BLaER1 treated with 17β-estradiol and CSF1 and Interleukin-3, amounts not matched to agents 10 nM and 100 nM (cell line): ENCODE measurements around the gene EIF3K.

Experiments
- H3K27ac ChIP-seq, 11 experiments: shearing (Covaris generic); formaldehyde crosslinking; 2 replicates each; pipeline ENCODE4 v1.8.1; 2022
- H3K27me3 ChIP-seq, 11 experiments: shearing (Covaris generic); formaldehyde crosslinking; 2 replicates each; pipeline ENCODE4 v1.8.1; 2022
- H3K36me3 ChIP-seq, 11 experiments: shearing (Covaris generic); formaldehyde crosslinking; 2 replicates each; pipeline ENCODE4 v1.8.1; 2022
- H3K4me1 ChIP-seq, 10 experiments: shearing (Covaris generic); formaldehyde crosslinking; 2 replicates each; pipeline ENCODE4 v1.8.1; 2022
- H3K4me2 ChIP-seq, 11 experiments: shearing (Covaris generic); formaldehyde crosslinking; 2 replicates each; pipeline ENCODE4 v1.8.1; 2022
- H3K4me3 ChIP-seq, 10 experiments: shearing (Covaris generic); formaldehyde crosslinking; 2 replicates each; pipeline ENCODE4 v1.8.1; 2022
- H3K9ac ChIP-seq, 11 experiments: shearing (Covaris generic); formaldehyde crosslinking; 2 replicates each; pipeline ENCODE4 v1.8.1; 2022
- H3K9me3 ChIP-seq, 11 experiments: shearing (Covaris generic); formaldehyde crosslinking; replicated peaks in 1 of 11; 2 replicates each; pipeline ENCODE4 v1.8.1; 2022
- H4K20me1 ChIP-seq, 11 experiments: shearing (Covaris generic); formaldehyde crosslinking; 2 replicates each; pipeline ENCODE4 v1.8.1; 2022
- Cebpa-rat ChIP-seq, 11 experiments: shearing (Covaris generic); IDR thresholded peaks; 2 replicates each; pipeline ENCODE4 v1.8.1; 2022

EIF3K gene

GRCh38 chr19:38678891-38679494 lies 60.0 kb downstream of the EIF3K start:
- no peak overlapping the region for H3K4me3 ChIP-seq
- peaks cover 40 to 96% (median 64%) of the 10 kb centered on the region in 11 experiments; a peak in 21 of 22 replicates for H4K20me1 ChIP-seq
- TF ChIP-seq Cebpa-rat (IDR thresholded peaks at IDR 0.05) = no peak
- no peaks in the 10 kb centered on the region for H3K9me3 ChIP-seq
- H3K9ac ChIP-seq = peak overlapping the region in 1 of 11 experiments; percentile 41; a peak in 2 of 22 replicates
- H3K36me3 ChIP-seq = peaks cover 6 to 55% (median 31%) of the 10 kb centered on the region in 11 experiments; a peak in 15 of 22 replicates
- peak overlapping the region in 8 of 11 experiments; percentile 3 to 52 (median 28); a peak in 7 of 22 replicates for H3K27ac ChIP-seq
- no peaks in the 10 kb centered on the region for H3K27me3 ChIP-seq
- H3K4me2 ChIP-seq = peak overlapping the region; percentile 20 to 99 (median 85); a peak in 15 of 22 replicates
- peaks cover 87 to 100% (median 98%) of the 10 kb centered on the region in 10 experiments for H3K4me1 ChIP-seq

DNA sequence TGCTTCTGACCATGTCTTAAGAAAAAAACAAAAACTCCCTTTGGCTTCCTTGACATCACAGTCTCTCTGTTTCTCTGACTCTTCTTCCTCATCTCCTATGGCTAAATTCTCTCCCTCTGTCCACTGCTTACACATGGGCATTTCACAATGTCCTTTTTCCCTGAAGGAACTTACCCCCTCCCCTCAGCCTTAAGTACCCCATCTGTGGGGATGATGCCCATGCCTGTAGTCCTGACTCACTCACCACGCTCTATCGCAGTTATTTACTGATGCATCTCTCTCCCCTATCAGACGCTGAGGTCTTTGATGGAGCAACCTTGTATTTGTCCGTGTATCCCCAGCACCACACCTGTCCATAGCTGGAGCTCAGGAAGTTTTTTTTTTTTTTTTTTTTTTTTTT lies 60.9 kb downstream of the EIF3K start:
- H3K4me1 ChIP-seq = peaks cover 87 to 100% (median 98%) of the 10 kb centered on the region in 10 experiments
- no peaks in the 10 kb centered on the region for H3K9me3 ChIP-seq
- no peaks in the 10 kb centered on the region for H3K27me3 ChIP-seq
- H4K20me1 ChIP-seq = peaks cover 34 to 92% (median 56%) of the 10 kb centered on the region in 11 experiments; a peak in 21 of 22 replicates
- H3K36me3 ChIP-seq = peaks cover 6 to 55% (median 31%) of the 10 kb centered on the region in 11 experiments; a peak in 15 of 22 replicates
- peak overlapping the region in 8 of 11 experiments; percentile 2 to 52 (median 28); a peak in 7 of 22 replicates for H3K27ac ChIP-seq
- H3K9ac ChIP-seq = peak overlapping the region in 2 of 11 experiments; percentile 10 to 41; a peak in 3 of 22 replicates
- H3K4me3 ChIP-seq = no peak overlapping the region
- no peak for TF ChIP-seq Cebpa-rat (IDR thresholded peaks at IDR 0.05)
- peak overlapping the region; percentile 20 to 99 (median 85); a peak in 20 of 22 replicates for H3K4me2 ChIP-seq

GRCh38 chr19:38682195-38682867 lies 63.3 kb downstream of the EIF3K start:
- Histone ChIP-seq H3K27ac (peak overlapping the region in 10 of 11 experiments; percentile 83 to 96 (median 90); a peak in 20 of 22 replicates), H4K20me1 (peaks cover 15 to 91% (median 31%) of the 10 kb centered on the region in 11 experiments; a peak in 20 of 22 replicates), H3K4me3 (0 out of 20 replicates have a peak overlapping the region, but pooled peaks of 1 of the 10 experiments have one; percentile 12), H3K27me3 (no peaks in the 10 kb centered on the region), H3K4me1 (peaks cover 90 to 100% (median 98%) of the 10 kb centered on the region in 10 experiments), H3K36me3 (peaks cover 2 to 45% (median 23%) of the 10 kb centered on the region in 11 experiments; a peak in 14 of 22 replicates), H3K9ac (peak overlapping the region in 9 of 11 experiments; percentile 70 to 84 (median 79); a peak in 13 of 22 replicates), H3K9me3 (no peaks in the 10 kb centered on the region), H3K4me2 (peak overlapping the region; percentile 79 to 99 (median 96))
- no peak for TF ChIP-seq Cebpa-rat (IDR thresholded peaks at IDR 0.05)

DNA sequence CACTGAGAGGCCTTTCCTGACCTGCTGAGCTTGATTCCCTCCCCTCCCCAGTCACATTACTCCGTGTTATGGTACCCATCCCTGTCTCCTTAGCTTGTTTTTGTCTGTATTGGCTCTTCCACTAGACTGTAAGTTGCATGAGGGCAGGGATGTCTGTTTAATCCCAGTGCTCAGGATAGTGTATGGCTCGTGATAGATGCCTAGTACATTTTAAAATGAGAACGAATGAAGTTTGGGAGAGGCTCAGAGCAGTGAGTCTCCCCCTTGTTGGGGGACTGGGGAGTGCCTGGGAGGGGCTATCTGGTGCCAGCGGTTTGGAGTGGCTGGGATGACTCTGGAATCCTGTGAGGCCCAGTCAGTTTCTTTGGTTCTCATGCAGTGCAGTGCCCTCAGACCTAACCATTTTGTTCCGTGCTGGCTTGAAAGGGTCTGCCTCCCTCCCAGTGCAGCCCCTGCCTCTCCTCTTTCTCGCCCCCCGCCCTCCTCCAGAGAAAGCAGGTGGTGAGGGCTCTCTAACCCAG lies 63.9 kb downstream of the EIF3K start:
- H4K20me1 ChIP-seq = peaks cover 11 to 85% (median 25%) of the 10 kb centered on the region in 11 experiments; a peak in 20 of 22 replicates
- peak overlapping the region in 2 of 10 experiments; percentile 1 to 12; a peak in 2 of 20 replicates for H3K4me3 ChIP-seq
- H3K36me3 ChIP-seq = peaks cover 0 to 39% (median 19%) of the 10 kb centered on the region in 11 experiments; a peak in 12 of 22 replicates
- TF ChIP-seq Cebpa-rat (IDR thresholded peaks at IDR 0.05) = no peak
- H3K9me3 ChIP-seq = no peaks in the 10 kb centered on the region
- H3K27ac ChIP-seq = peak overlapping the region; percentile 63 to 96 (median 90); a peak in 21 of 22 replicates
- H3K9ac ChIP-seq = peak overlapping the region in 10 of 11 experiments; percentile 63 to 84 (median 78); a peak in 19 of 22 replicates
- no peaks in the 10 kb centered on the region for H3K27me3 ChIP-seq
- H3K4me2 ChIP-seq = peak overlapping the region; percentile 79 to 99 (median 96)
- peaks cover 94 to 100% (median 98%) of the 10 kb centered on the region in 10 experiments for H3K4me1 ChIP-seq

DNA sequence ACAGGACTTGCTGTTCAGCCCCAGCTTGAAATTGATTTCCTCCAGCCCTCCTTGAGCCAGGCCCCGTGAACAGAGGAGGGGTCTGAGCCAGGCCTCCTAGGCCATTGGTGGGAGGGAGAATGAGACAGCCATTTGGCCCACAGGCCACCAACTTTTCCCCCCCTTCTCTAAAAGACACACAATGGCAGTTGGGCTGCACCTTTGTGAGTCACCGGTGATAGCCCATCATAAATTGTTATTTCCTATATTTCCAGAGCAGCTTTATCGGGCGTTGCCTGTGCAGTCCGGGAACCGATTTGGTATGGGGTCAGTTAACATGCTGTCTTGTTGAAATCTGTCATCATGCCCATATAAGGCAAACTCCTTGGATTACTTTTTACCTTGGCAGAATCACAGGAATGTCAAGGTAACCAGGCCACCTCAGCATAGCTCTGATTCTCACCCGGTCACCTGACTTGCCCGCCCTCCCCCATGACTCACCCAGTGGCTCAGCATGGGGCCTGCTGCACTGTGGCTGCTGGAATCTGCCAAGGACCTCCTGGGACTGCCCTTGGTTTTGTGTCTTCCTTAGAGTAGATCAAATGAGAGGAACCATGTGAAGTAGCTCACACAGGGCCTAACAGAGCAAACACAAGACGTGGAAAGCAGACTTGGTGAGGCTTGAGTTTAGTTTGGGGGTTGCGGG lies 64.5 kb downstream of the EIF3K start:
- peaks cover 5 to 79% (median 19%) of the 10 kb centered on the region in 11 experiments; a peak in 18 of 22 replicates for H4K20me1 ChIP-seq
- H3K36me3 ChIP-seq = peaks cover 0 to 38% (median 16%) of the 10 kb centered on the region in 11 experiments; a peak in 11 of 22 replicates
- peak overlapping the region; percentile 63 to 96 (median 90) for H3K27ac ChIP-seq
- H3K4me3 ChIP-seq = peak overlapping the region in 6 of 10 experiments; percentile 1 to 32 (median 10); a peak in 6 of 20 replicates
- H3K9ac ChIP-seq = peak overlapping the region; percentile 41 to 84 (median 78); a peak in 21 of 22 replicates
- peaks cover 94 to 100% (median 99%) of the 10 kb centered on the region in 10 experiments for H3K4me1 ChIP-seq
- no peaks in the 10 kb centered on the region for H3K9me3 ChIP-seq
- TF ChIP-seq Cebpa-rat (IDR thresholded peaks at IDR 0.05) = no peak
- H3K27me3 ChIP-seq = no peaks in the 10 kb centered on the region
- H3K4me2 ChIP-seq = peak overlapping the region; percentile 79 to 99 (median 96)

GRCh38 chr19:38684078-38684861 lies 65.3 kb downstream of the EIF3K start:
- H3K9me3 ChIP-seq = no peaks in the 10 kb centered on the region
- peaks cover 94 to 100% (median 99%) of the 10 kb centered on the region in 10 experiments for H3K4me1 ChIP-seq
- no peaks in the 10 kb centered on the region for H3K27me3 ChIP-seq
- H3K4me2 ChIP-seq = peak overlapping the region; percentile 79 to 99 (median 96)
- TF ChIP-seq Cebpa-rat (IDR thresholded peaks at IDR 0.05) = no peak
- peak overlapping the region in 6 of 10 experiments; percentile 3 to 42 (median 14); a peak in 9 of 20 replicates for H3K4me3 ChIP-seq
- peak overlapping the region; percentile 41 to 84 (median 78); a peak in 21 of 22 replicates for H3K9ac ChIP-seq
- peaks cover 0 to 31% (median 11%) of the 10 kb centered on the region in 11 experiments; a peak in 9 of 22 replicates for H3K36me3 ChIP-seq
- H3K27ac ChIP-seq = peak overlapping the region; percentile 63 to 96 (median 90)
- H4K20me1 ChIP-seq = peaks cover 3 to 72% (median 12%) of the 10 kb centered on the region in 11 experiments; a peak in 16 of 22 replicates
